Testis (tissue), 2 donors: Measurements from ENCODE around the gene HMCES.

Experiments
- CTCF ChIP-seq, 3 experiments: fragments of 450-650 bp in 2 of 3; fragments of 200-600 bp in 1 of 3; sonication (generic) in 1 of 3; IDR thresholded peaks; one replicate each; pipeline ENCODE4 v1.5.1; 2016 to 2019; ENCODE audit warnings: antibody characterized with exemption in 3 of 3, mild to moderate bottlenecking in 2 of 3, moderate library complexity in 1 of 3
- POLR2A ChIP-seq: fragments of 450-650 bp; IDR thresholded peaks from one replicate; pipeline ENCODE4 v1.6.1; 2017; ENCODE audit warnings: antibody characterized with exemption, mild to moderate bottlenecking, moderate library complexity

DNA sequence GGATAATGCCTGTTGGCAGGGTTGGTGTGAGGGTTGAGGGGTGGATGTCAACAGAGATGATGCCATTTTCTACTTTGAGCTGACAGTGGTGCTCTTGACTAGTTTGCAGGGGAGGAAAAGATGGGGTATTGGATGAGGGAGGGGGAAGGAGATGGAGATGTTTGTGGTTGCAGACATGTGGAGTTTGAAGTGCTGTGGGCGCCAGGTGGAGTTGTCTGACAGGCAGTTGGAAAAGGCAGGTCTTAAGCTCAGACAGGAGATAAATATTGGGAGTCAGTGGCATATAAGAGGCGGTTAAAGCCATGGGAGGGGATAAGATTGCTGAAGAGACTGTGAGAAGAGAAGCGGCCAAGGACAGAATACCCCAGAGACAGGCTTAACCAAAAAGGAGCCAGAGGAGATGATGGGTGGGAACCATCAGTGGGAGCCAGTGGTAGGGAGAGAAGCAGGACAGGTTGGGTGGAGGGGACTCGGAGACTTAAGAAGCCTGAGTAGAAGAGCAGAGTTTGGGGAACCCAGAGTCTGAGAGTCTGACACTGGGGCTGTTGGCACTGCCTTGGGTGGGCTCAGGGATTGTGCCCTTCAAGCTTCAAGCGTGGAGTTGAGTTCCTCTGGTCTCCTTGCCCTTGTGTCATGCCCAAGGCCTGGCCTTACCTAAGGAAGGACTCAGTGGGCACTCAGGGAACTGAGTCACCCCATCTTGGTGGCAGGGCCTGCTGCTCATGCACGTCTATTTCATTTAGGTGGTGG is 15.3 kb upstream of the HMCES start:
- TF ChIP-seq CTCF (IDR thresholded peaks at IDR 0.05) (no peak), POLR2A (no peak)
